K562 (cell line): Measurements from ENCODE around the gene RHOF. TPM values are rescaled to one million over a fixed set of nuclear protein-coding genes. Genes with fewer than 3 reads are reported as not detected.

Experiments
- CHCHD3 ChIP-seq: fragments of 250-450 bp; sonication (Bioruptor Pico); IDR thresholded peaks from 2 replicates; pipeline ENCODE4 v2.1.2; 2022; ENCODE audit warnings: mild to moderate bottlenecking
- CREB5 ChIP-seq: fragments of 250-450 bp; sonication (Bioruptor Pico); IDR thresholded peaks from 2 replicates; pipeline ENCODE4 v1.5.0; 2020; ENCODE audit warnings: mild to moderate bottlenecking
- JUND ChIP-seq, 2 experiments: IDR thresholded peaks; 2 replicates in 1 of 2; 3 replicates in 1 of 2; pipeline ENCODE4 v1.6.1; 2011; ENCODE audit warnings: borderline replicate concordance in 2 of 2, low read depth in 2 of 2, low read length in 2 of 2, improper control_type of control experiment in 1 of 2, missing biosample characterization in 1 of 2, missing genetic modification characterization in 1 of 2, missing genetic modification reagents in 1 of 2
- MAFK ChIP-seq: IDR thresholded peaks from 2 replicates; pipeline ENCODE4 v1.6.1; 2011; ENCODE audit warnings: low read length, improper control_type of control experiment
- MYC ChIP-seq, 2 experiments: fragments of 250-450 bp in 1 of 2; sonication (Bioruptor Pico) in 1 of 2; IDR thresholded peaks; 2 replicates each; pipeline versions ENCODE4 v1.5.1 to v1.6.1; 2012 to 2021; ENCODE audit warnings: low read depth in 2 of 2, borderline replicate concordance in 1 of 2, improper control_type of control experiment in 1 of 2, low read length in 1 of 2, mild to moderate bottlenecking in 1 of 2, moderate library complexity in 1 of 2
- SAFB2 ChIP-seq: fragments of 200-400 bp; formaldehyde crosslinking; IDR thresholded peaks from 2 replicates; pipeline ENCODE4 v1.6.1; 2018; ENCODE audit warnings: borderline replicate concordance, low read length, low read depth, moderate library complexity; ENCODE audit not compliant: severe bottlenecking
- SPI1 ChIP-seq: IDR thresholded peaks from 2 replicates; pipeline ENCODE4 v1.6.1; 2011; ENCODE audit warnings: low read depth, low read length, control low read depth, borderline replicate concordance
- TAL1 ChIP-seq: fragments of 450-650 bp; IDR thresholded peaks from 2 replicates; pipeline ENCODE4 v1.6.1; 2016; ENCODE audit warnings: mild to moderate bottlenecking
- TSC22D4 ChIP-seq: fragments of 450-650 bp; IDR thresholded peaks from 2 replicates; pipeline ENCODE4 v1.6.1; 2016; ENCODE audit warnings: missing genetic modification characterization, missing biosample characterization, control low read depth
- ZBTB1 ChIP-seq: sonication (generic); formaldehyde crosslinking; IDR thresholded peaks from 2 replicates; pipeline ENCODE4 v1.8.1; 2023; ENCODE audit warnings: missing genetic modification reagents, low read depth, mild to moderate bottlenecking, borderline replicate concordance
- ZBTB11 ChIP-seq, 3 experiments: fragments of 200-800 bp in 1 of 3; fragments of 250-450 bp in 1 of 3; fragments of 450-650 bp in 1 of 3; sonication (Bioruptor Pico) in 1 of 3; sonication (Bioruptor generic) in 1 of 3; formaldehyde crosslinking in 1 of 3; IDR thresholded peaks; 2 replicates each; pipeline versions ENCODE4 v1.6.1 to v1.8.0; 2016 to 2022; ENCODE audit warnings: mild to moderate bottlenecking in 2 of 3, missing genetic modification characterization in 2 of 3, missing compliant biosample characterization in 1 of 3, moderate library complexity in 1 of 3
- ZBTB49 ChIP-seq: sonication (generic); formaldehyde crosslinking; IDR thresholded peaks from 2 replicates; pipeline ENCODE4 v1.8.0; 2022; ENCODE audit warnings: missing genetic modification reagents, mild to moderate bottlenecking, borderline replicate concordance
- ZNF518B ChIP-seq: fragments of 250-450 bp; sonication (Bioruptor Pico); IDR thresholded peaks from 2 replicates; pipeline ENCODE4 v1.5.0; 2021; ENCODE audit warnings: mild to moderate bottlenecking, moderate library complexity
- polyA plus RNA-seq, 8 experiments: library from polyadenylated mRNA; depleted of rRNA in 4 of 8; stranded (reverse) in 5 of 8; unstranded in 3 of 8; fragments of >200 nt; fragmentation: Nextera tagmentation in 2 of 8; fragmentation: Illumina TruSeq in 1 of 8; extraction: Ambion mirVana in 2 of 8; extraction: Trizol in 1 of 8; gene quantifications; 2 replicates each; pipeline versions ENCODE4 v1.2.1 to v1.2.3, GENCODE V29; 2011 to 2014; ENCODE audit warnings: inconsistent platforms in 1 of 8, missing spikeins in 1 of 8
- total RNA-seq, 7 experiments: library from RNA; depleted of rRNA in 6 of 7; stranded (reverse); fragments of >200 nt in 6 of 7; fragmentation: Illumina TruSeq in 2 of 7; extraction: Trizol in 2 of 7; gene quantifications; 2 replicates each; pipeline versions ENCODE4 v1.2.1 to v1.2.3, GENCODE V29; 2011 to 2021; ENCODE audit warnings: low replicate concordance in 1 of 7

RHOF gene
- total and polyA plus RNA-seq, 9 of the 15 experiments (the other 6 are each of a cell fraction or from before 2014, with no cell fraction given), result 0.13 to 10.1 (median 4.0) TPM

GRCh38 chr12:121796855-121797751, 3.6 kb upstream of the RHOF start (continued):
- TF ChIP-seq ZNF518B (CRISPR knock-in tag) (no peak), MAFK (no peak), JUND (IDR thresholded peaks at IDR 0.05; ENCODE audit: borderline replicate concordance, low read depth, low read length) (peak; percentile 46), JUND (tag; IDR thresholded peaks at IDR 0.05; ENCODE audit: borderline replicate concordance, low read depth, low read length) (no peak; the same call in 2 of the 3 replicates), TAL1 (no peak), TSC22D4 (tag) (no peak), MYC (IDR thresholded peaks at IDR 0.05; ENCODE audit: low read depth, low read length) (peak; percentile 87), MYC (CRISPR knock-in tag; IDR thresholded peaks at IDR 0.05; ENCODE audit: borderline replicate concordance, low read depth) (no peak), ZBTB49 (CRISPR knock-in tag) (no peak), ZBTB11 (CRISPR knock-in tag; IDR thresholded peaks at IDR 0.05) (peak; percentile 79 to 92 (median 91); a peak in 5 of 6 replicates), SAFB2 (no peak), CHCHD3 (CRISPR knock-in tag) (no peak), CREB5 (no peak), SPI1 (no peak), ZBTB1 (CRISPR knock-in tag) (no peak)
